Mucosa of stomach (tissue), 1 donor: ENCODE results near the gene C4B.

Source experiments
- H3K27me3 ChIP-seq: one replicate; pipeline ENCODE4 v1.7.0; 2013; ENCODE audit warnings: mild to moderate bottlenecking, low read length; ENCODE audit not compliant: control insufficient read depth, insufficient read depth
- H3K36me3 ChIP-seq: one replicate; pipeline ENCODE4 v1.7.0; 2013; ENCODE audit warnings: low read length; ENCODE audit not compliant: control insufficient read depth, insufficient read depth
- H3K4me1 ChIP-seq: one replicate; pipeline ENCODE4 v1.7.0; 2013; ENCODE audit warnings: mild to moderate bottlenecking, low read length; ENCODE audit not compliant: control insufficient read depth, insufficient read depth
- H3K4me3 ChIP-seq: one replicate; pipeline ENCODE4 v1.7.0; 2013; ENCODE audit warnings: low read length
- H3K9ac ChIP-seq: one replicate; pipeline ENCODE4 v1.7.0; 2013; ENCODE audit warnings: mild to moderate bottlenecking, low read length, moderate library complexity
- H3K9me3 ChIP-seq: one replicate; pipeline ENCODE4 v1.7.0; 2013; ENCODE audit warnings: mild to moderate bottlenecking, low read length, moderate library complexity; ENCODE audit not compliant: control insufficient read depth
- donor health status: Pancreatic carcinoma.

Gene C4B

DNA sequence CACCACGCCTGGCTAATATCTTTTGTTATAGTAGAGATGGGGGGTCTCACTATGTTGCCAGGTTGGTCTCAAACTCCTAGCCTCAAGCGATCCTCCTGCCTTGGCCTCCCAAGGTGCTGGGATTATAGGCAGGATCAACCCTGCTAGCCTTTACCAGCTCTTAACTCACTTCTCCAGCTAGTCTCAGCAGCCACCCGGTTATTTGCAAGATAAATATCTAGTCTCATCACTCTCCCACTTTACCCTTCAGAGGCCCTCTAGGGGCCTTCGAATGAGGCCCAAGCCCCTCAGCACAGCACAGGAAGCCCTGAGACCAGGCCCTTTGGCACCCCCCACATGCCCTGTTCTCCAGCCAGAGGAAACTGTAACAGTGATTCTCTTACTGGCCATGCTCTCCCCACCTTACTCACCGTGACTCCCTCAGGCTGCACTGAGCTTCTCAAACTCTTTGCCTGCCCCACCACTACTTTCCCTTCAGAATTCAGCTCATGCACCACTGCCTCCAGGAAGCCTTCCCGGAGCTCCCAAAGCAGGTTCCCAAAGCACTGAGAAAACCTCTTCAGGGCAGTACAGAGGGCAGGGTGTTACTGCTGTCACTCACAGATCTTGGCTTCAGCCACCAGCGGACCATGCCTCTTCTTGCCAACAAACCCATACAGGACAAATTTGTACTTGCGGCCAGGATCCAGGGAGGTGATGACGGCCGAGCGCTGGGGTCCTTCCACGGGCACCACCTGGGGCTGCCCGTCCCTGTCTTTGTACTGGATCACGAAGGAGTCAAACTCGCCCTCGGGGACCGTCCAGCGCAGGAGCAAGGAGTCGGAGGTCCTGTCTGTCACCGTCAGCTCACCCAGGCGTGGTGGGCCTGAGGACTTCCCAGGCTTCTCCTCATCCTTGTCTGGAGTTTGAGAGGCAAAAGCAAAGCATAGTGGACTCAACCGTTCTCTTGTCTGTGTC, 69.5 kb downstream of the C4B start:
- H3K36me3 ChIP-seq, result no peaks in the 10 kb centered on the region
- no peak overlapping the region for H3K4me3 ChIP-seq
- H3K9ac ChIP-seq, result no peak overlapping the region
- H3K27me3 ChIP-seq, result peaks cover 8% of the 10 kb centered on the region
- H3K4me1 ChIP-seq, result peaks cover 10% of the 10 kb centered on the region
- no peaks in the 10 kb centered on the region for H3K9me3 ChIP-seq

DNA sequence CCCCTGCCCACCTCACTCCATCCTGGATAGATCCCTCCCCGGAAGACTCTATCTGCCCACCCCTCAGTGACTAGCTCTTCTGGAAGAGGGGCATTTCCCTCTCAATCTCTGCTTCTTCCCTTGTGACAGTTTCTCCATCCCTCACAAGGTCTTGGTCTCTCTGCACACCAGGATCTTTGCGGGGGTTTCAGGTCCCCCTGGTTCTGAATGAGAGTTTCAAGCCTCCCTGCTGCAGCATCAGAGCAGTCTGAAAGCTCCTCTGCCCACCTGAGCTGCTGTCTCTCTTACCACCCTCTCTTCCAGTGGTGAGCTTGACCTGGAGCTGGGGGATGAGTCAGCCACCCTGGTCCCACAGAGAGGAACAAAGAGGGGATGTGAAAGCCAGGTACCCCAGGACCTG, 70.2 kb downstream of the C4B start:
- peaks cover 8% of the 10 kb centered on the region for H3K27me3 ChIP-seq
- H3K36me3 ChIP-seq, result no peaks in the 10 kb centered on the region
- H3K4me1 ChIP-seq, result peaks cover 10% of the 10 kb centered on the region

More for the DNA sequence above, 70.2 kb downstream of the C4B start:
- H3K4me3 ChIP-seq, result no peak overlapping the region
- H3K9me3 ChIP-seq, result no peaks in the 10 kb centered on the region
- no peak overlapping the region for H3K9ac ChIP-seq
